HepG2 (cell line): ENCODE results near the gene CFAP61.

Experiments
- BCL6 ChIP-seq: IDR thresholded peaks from 2 replicates; pipeline ENCODE4 v1.6.1; 2016; ENCODE audit warnings: missing genetic modification reagents, missing compliant biosample characterization
- GATA4 ChIP-seq: sonication (generic); IDR thresholded peaks from 2 replicates; pipeline ENCODE4 v1.6.1; 2016; ENCODE audit warnings: antibody characterized with exemption, low read depth, borderline replicate concordance
- KDM1A ChIP-seq: IDR thresholded peaks from 2 replicates; pipeline ENCODE4 v1.6.1; 2016; ENCODE audit warnings: missing compliant biosample characterization
- KLF6 ChIP-seq: IDR thresholded peaks from 2 replicates; pipeline ENCODE4 v1.8.0; 2016; ENCODE audit warnings: missing biosample characterization, missing genetic modification reagents
- TARDBP ChIP-seq: sonication (generic); formaldehyde crosslinking; IDR thresholded peaks from 2 replicates; pipeline ENCODE4 v1.8.0; 2022; ENCODE audit warnings: mild to moderate bottlenecking, missing genetic modification reagents
- ZFP82 ChIP-seq: sonication (generic); formaldehyde crosslinking; IDR thresholded peaks from 2 replicates; pipeline ENCODE4 v1.5.1; 2020; ENCODE audit warnings: mild to moderate bottlenecking, missing genetic modification reagents, borderline replicate concordance
- TF ChIP-seq, protein P1 (sequence below): sonication (generic); formaldehyde crosslinking; IDR thresholded peaks from 2 replicates; pipeline ENCODE4 v1.5.0; 2020; ENCODE audit warnings: mild to moderate bottlenecking, missing genetic modification reagents, moderate library complexity

DNA sequence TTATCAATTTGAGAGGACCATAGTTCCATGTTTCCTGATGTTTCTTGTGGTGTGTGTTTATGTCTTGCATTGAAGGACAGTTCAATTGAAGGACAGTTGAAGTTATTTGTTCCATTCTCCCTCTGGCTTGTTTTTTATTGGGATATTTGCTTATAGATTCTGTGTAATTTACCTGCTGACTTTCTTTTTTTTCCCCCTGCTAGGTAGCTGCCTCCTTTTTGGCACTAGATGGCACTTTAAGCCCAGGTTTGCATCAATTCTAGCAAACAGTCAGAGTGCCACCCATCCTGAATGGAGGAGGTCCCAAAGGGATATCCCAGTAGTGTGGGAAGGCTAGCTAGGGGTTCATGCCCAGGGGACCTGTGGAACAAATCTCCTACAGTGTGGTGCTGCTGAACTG, 78.1 kb downstream of the CFAP61 start:
- no peak for TF ChIP-seq KDM1A (CRISPR knock-in tag)
- no peak for TF ChIP-seq BCL6 (CRISPR knock-in tag)
- no peak for TF ChIP-seq GATA4
- peak; percentile 48; the same call in 1 of the 2 replicates for TF ChIP-seq TARDBP (CRISPR knock-in tag)
- TF ChIP-seq, protein P1, sequence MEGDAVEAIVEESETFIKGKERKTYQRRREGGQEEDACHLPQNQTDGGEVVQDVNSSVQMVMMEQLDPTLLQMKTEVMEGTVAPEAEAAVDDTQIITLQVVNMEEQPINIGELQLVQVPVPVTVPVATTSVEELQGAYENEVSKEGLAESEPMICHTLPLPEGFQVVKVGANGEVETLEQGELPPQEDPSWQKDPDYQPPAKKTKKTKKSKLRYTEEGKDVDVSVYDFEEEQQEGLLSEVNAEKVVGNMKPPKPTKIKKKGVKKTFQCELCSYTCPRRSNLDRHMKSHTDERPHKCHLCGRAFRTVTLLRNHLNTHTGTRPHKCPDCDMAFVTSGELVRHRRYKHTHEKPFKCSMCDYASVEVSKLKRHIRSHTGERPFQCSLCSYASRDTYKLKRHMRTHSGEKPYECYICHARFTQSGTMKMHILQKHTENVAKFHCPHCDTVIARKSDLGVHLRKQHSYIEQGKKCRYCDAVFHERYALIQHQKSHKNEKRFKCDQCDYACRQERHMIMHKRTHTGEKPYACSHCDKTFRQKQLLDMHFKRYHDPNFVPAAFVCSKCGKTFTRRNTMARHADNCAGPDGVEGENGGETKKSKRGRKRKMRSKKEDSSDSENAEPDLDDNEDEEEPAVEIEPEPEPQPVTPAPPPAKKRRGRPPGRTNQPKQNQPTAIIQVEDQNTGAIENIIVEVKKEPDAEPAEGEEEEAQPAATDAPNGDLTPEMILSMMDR (CRISPR knock-in tag), result peak; percentile 84
- TF ChIP-seq ZFP82 (CRISPR knock-in tag), result no peak
- no peak for TF ChIP-seq KLF6 (CRISPR knock-in tag)
